Ishikawa (cell line): ENCODE measurements around the gene CLIC3.

Experiments
- CEBPB ChIP-seq: IDR thresholded peaks from 2 replicates; pipeline ENCODE4 v1.6.1; 2012
- CREB1 ChIP-seq: IDR thresholded peaks from 2 replicates; pipeline ENCODE4 v1.6.1; 2012; ENCODE audit warnings: low read depth
- EGR1 ChIP-seq: IDR thresholded peaks from 2 replicates; pipeline ENCODE4 v1.6.1; 2012
- EP300 ChIP-seq: IDR thresholded peaks from 2 replicates; pipeline ENCODE4 v1.6.1; 2012; ENCODE audit warnings: borderline replicate concordance
- FOXM1 ChIP-seq: IDR thresholded peaks from 2 replicates; pipeline ENCODE4 v1.6.1; 2012; ENCODE audit warnings: low read depth, borderline replicate concordance
- NFIC ChIP-seq: IDR thresholded peaks from 2 replicates; pipeline ENCODE4 v1.6.1; 2012
- RAD21 ChIP-seq: IDR thresholded peaks from 2 replicates; pipeline ENCODE4 v1.6.1; 2012; ENCODE audit warnings: low read depth
- TAF1 ChIP-seq: IDR thresholded peaks from 2 replicates; pipeline ENCODE4 v1.6.1; 2012; ENCODE audit warnings: low read depth, mild to moderate bottlenecking
- TCF12 ChIP-seq: IDR thresholded peaks from 2 replicates; pipeline ENCODE4 v1.6.1; 2012; ENCODE audit warnings: low read depth
- TEAD4 ChIP-seq: IDR thresholded peaks from 2 replicates; pipeline ENCODE4 v1.6.1; 2012
- YY1 ChIP-seq: IDR thresholded peaks from 2 replicates; pipeline ENCODE4 v1.6.1; 2012; ENCODE audit warnings: low read depth
- ZBTB7A ChIP-seq: IDR thresholded peaks from 2 replicates; pipeline ENCODE4 v1.6.1; 2012; ENCODE audit warnings: low read depth
- TF ChIP-seq, protein P1 (sequence below): IDR thresholded peaks from 2 replicates; pipeline ENCODE4 v1.6.1; 2012; ENCODE audit warnings: low read depth, mild to moderate bottlenecking
- TF ChIP-seq, protein P2 (sequence below): IDR thresholded peaks from 2 replicates; pipeline ENCODE4 v1.6.1; 2012
- TF ChIP-seq, protein P3 (sequence below): IDR thresholded peaks from 2 replicates; pipeline ENCODE4 v1.6.1; 2012

Gene CLIC3

DNA sequence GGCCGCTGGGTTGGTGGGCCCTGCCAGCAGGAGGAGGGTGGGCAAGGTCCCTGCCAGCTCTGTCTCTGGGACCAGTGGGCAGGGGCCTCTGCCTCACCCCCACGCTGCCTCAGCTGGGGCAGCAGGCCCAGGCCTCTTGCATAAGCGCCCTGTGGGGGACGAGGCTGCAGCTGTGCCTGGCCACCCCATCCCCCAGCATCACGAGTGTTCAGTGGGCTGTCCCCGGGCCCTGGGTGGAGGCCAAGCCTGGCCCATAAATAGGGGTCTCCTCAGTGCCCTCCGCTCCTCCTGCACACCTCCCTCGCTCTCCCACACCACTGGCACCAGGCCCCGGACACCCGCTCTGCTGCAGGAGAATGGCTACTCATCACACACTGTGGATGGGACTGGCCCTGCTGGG, 19.1 kb downstream of the CLIC3 start, which contains the start of gene PTGDS:
Gene PTGDS (plus strand): TSS at position 282 of the 400 bp plus-strand sequence. CDS start 75 bp downstream, at position 357.
- TF ChIP-seq CEBPB (no peak), FOXM1 (no peak), YY1 (no peak), CREB1 (no peak), TAF1 (no peak), TEAD4 (no peak), EGR1 (no peak), NFIC (no peak), TCF12 (no peak), ZBTB7A (no peak), EP300 (no peak), RAD21 (no peak)
- TF ChIP-seq, protein P1, sequence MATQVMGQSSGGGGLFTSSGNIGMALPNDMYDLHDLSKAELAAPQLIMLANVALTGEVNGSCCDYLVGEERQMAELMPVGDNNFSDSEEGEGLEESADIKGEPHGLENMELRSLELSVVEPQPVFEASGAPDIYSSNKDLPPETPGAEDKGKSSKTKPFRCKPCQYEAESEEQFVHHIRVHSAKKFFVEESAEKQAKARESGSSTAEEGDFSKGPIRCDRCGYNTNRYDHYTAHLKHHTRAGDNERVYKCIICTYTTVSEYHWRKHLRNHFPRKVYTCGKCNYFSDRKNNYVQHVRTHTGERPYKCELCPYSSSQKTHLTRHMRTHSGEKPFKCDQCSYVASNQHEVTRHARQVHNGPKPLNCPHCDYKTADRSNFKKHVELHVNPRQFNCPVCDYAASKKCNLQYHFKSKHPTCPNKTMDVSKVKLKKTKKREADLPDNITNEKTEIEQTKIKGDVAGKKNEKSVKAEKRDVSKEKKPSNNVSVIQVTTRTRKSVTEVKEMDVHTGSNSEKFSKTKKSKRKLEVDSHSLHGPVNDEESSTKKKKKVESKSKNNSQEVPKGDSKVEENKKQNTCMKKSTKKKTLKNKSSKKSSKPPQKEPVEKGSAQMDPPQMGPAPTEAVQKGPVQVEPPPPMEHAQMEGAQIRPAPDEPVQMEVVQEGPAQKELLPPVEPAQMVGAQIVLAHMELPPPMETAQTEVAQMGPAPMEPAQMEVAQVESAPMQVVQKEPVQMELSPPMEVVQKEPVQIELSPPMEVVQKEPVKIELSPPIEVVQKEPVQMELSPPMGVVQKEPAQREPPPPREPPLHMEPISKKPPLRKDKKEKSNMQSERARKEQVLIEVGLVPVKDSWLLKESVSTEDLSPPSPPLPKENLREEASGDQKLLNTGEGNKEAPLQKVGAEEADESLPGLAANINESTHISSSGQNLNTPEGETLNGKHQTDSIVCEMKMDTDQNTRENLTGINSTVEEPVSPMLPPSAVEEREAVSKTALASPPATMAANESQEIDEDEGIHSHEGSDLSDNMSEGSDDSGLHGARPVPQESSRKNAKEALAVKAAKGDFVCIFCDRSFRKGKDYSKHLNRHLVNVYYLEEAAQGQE = no peak
- TF ChIP-seq, protein P2, sequence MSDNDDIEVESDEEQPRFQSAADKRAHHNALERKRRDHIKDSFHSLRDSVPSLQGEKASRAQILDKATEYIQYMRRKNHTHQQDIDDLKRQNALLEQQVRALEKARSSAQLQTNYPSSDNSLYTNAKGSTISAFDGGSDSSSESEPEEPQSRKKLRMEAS = no peak
- TF ChIP-seq, protein P3, sequence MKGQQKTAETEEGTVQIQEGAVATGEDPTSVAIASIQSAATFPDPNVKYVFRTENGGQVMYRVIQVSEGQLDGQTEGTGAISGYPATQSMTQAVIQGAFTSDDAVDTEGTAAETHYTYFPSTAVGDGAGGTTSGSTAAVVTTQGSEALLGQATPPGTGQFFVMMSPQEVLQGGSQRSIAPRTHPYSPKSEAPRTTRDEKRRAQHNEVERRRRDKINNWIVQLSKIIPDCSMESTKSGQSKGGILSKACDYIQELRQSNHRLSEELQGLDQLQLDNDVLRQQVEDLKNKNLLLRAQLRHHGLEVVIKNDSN = no peak

DNA sequence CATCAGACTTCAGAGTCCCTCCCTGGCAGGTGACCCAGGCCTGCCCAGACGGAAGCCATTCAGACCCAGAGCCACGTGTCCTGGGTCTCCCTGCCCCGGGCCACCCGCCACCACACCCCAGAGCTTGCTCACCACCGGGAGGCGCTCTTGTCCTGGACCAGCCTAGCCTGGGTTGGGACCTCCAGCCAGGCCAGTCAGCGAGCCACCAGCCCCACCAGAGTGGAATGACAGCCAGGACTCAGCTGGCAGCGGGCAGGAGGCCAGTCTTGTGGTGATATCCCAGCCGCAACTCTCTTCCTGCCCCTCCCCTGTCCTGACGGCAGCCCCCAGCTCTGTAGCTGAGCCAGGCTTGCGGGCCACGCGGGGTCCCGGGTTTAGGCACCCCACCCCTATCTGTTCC, 20.7 kb downstream of the CLIC3 start:
- TF ChIP-seq RAD21 = peak; percentile 24; the same call in 1 of the 2 replicates
- TF ChIP-seq, protein P2 = no peak

DNA sequence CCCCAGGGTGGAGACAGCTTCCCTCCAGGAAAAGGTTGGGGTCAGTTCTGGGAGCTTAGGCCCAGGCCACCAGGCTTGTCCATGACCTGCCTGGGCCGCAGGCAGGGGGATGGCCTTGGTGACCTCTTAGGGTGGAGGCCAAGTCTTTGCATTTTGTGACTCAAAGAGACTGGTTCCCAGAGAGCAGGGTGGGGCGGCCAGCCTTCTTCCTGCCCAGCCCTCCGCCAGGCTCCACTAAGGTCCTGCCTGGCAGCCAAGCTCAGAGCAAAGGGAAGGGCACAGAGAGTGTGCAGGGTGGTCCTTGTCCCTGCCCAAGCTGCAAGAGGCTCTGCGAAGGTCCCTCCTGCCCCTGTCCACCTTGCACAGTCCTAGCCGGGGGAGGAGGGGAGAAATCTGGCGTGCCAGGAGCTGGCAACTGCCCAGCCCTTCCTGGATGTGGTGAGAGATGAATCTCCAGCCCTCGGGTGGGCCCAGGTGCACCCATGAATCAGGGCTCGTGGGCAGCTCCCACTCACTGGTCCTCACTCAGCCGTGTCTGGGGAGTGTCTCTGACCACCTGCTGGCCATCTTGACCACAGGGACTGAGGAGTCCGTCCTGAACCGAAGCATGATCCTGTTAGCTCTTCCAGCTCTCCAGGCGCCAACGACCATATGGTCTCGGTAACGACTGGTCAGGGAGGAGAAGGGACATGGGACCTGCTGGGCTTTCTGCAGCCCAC, 21.4 kb downstream of the CLIC3 start:
- TF ChIP-seq EP300 (no peak), TEAD4 (no peak), TCF12 (no peak), YY1 (no peak), FOXM1 (no peak), EGR1 (no peak), NFIC (no peak), RAD21 (no peak)
- TF ChIP-seq, protein P2 = no peak
- TF ChIP-seq, protein P3 = no peak

DNA sequence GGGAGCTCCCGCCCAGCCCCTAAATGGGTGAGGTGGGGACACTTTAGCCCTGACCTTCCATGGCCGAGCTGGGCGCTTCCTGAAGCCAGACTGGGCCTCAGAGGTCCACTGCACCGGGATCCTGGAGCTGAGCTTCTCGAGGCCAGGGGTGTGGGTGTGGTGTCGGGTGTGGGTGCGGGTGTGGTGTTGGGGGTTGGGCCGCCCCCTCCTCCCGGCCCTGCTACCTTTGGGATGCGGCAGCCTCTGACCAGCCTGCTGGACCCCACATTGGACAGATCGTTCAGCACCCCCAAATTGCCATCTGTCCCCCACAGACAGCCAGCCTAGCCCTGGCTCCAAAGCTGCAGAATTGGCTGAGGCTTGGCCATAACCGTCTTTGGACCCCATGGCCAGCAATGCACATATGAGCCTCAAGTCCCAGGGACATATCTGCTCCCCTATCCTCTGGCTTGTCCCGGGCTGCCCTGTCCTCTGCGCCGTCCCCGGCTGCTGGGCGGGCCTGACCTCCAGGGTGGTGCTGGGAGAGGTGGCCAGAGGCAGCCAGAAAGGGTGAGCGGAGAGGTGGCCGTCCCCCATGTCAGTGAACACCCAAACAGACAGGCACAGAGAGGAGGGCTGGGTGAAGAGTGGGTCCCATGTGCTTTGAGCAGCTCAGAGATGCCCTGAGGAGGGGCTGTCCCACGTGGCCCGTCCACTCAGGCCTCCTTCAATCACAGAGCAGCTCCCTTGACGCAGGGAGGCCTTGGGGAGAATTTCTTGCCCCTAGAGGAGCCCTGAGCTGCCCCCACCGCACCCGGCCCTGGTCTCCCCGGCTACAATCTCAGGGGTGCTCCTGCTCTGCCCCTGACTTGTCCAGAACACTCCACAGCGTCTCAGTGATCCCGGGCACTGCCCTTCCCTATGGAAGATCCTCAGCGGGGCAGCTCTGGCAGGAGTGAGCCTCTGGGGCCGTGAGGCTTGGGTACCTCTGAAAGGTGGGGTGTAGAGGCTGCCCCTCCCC, 22.4 kb downstream of the CLIC3 start:
- no peak for TF ChIP-seq TAF1
- TF ChIP-seq YY1 = no peak
- TF ChIP-seq RAD21 = no peak
- TF ChIP-seq TCF12 = no peak
- TF ChIP-seq EP300 = no peak
- TF ChIP-seq, protein P2 = no peak
- TF ChIP-seq, protein P3 = no peak
- TF ChIP-seq CREB1 = no peak
- TF ChIP-seq ZBTB7A = no peak
- no peak for TF ChIP-seq EGR1
- no peak for TF ChIP-seq CEBPB

DNA sequence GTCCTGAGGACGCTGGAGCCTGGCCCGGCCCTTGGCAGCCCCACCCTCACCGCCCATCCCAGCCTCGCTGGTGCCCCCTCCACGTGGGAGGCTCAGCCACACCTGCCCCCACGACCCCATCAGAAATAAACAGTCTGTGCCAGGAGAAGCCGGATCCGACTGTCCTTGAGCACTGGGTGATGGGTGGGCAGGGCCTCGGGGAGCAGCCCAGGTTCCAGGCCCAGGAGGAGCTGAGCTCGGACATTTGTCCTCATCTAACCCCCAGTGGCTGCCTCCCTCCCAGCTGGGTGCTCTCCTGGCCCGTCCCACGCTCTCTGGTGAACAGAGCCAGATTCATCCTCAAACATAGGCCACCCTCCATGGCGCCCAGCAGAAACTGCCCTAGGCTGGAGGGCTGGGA, 23.6 kb downstream of the CLIC3 start:
- TF ChIP-seq NFIC (no peak), FOXM1 (no peak), RAD21 (no peak), TEAD4 (no peak), TAF1 (no peak), EGR1 (no peak), CREB1 (no peak), YY1 (no peak), TCF12 (no peak), ZBTB7A (no peak), CEBPB (no peak), EP300 (no peak)
- TF ChIP-seq, protein P1 = no peak
- TF ChIP-seq, protein P2 = no peak
- TF ChIP-seq, protein P3 = no peak
